HCT116 (cell line): ENCODE measurements around the gene DND1.

ENCODE experiments used
- CBX3 ChIP-seq: IDR thresholded peaks from 2 replicates; pipeline ENCODE4 v1.6.1; 2012; ENCODE audit warnings: low read depth
- CTCF ChIP-seq, 3 experiments: fragments of 200-600 bp in 1 of 3; sonication (generic) in 1 of 3; IDR thresholded peaks in 2 of 3; conservative IDR thresholded peaks in 1 of 3; 2 replicates each; pipeline ENCODE4 v1.5.1; 2012 to 2017; ENCODE audit warnings: low read depth in 2 of 3, low read length in 2 of 3, antibody characterized with exemption in 1 of 3, borderline replicate concordance in 1 of 3, control low read depth in 1 of 3, mild to moderate bottlenecking in 1 of 3, mixed read lengths in 1 of 3, mixed run types in 1 of 3, moderate library complexity in 1 of 3; ENCODE audit not compliant: insufficient read depth in 1 of 3
- EZH2 ChIP-seq: fragments of 200-600 bp; sonication (generic); IDR thresholded peaks from 2 replicates; pipeline ENCODE4 v1.6.1; 2017; ENCODE audit warnings: antibody characterized with exemption, mixed run types
- EZH2phosphoT487 ChIP-seq: fragments of 200-600 bp; IDR thresholded peaks from 2 replicates; pipeline ENCODE4 v1.6.1; 2018; ENCODE audit warnings: antibody characterized with exemption, borderline replicate concordance
- FOSL1 ChIP-seq: IDR thresholded peaks from 2 replicates; pipeline ENCODE4 v1.6.1; 2012; ENCODE audit warnings: low read depth
- MAX ChIP-seq: IDR thresholded peaks from 2 replicates; pipeline ENCODE4 v1.6.1; 2012
- POLR2A ChIP-seq: IDR thresholded peaks from 2 replicates; pipeline ENCODE4 v1.7.0; 2011; ENCODE audit warnings: borderline replicate concordance; ENCODE audit not compliant: insufficient read depth, insufficient read length; ENCODE audit errors: extremely low read depth
- POLR2AphosphoS5 ChIP-seq: IDR thresholded peaks from 2 replicates; pipeline ENCODE4 v1.6.1; 2011; ENCODE audit warnings: mild to moderate bottlenecking, low read depth, low read length, moderate library complexity
- REST ChIP-seq: IDR thresholded peaks from 2 replicates; pipeline ENCODE4 v1.6.1; 2012; ENCODE audit warnings: low read depth
- ZBTB33 ChIP-seq: IDR thresholded peaks from 2 replicates; pipeline ENCODE4 v1.6.1; 2011; ENCODE audit warnings: mild to moderate bottlenecking, low read length, moderate library complexity; ENCODE audit not compliant: insufficient replicate concordance; ENCODE audit errors: extremely low read depth
- ZFX ChIP-seq: fragments of 450-650 bp; IDR thresholded peaks from 2 replicates; pipeline ENCODE4 v1.6.1; 2017

- TF ChIP-seq POLR2A = no peak
- TF ChIP-seq CTCF (IDR thresholded peaks at IDR 0.05 in 2 of 3, conservative IDR thresholded peaks at IDR 0.05 in 1 of 3; ENCODE audit: borderline replicate concordance in 1 of 3, insufficient read depth in 1 of 3, low read depth in 2 of 3, low read length in 2 of 3) = no peak
- TF ChIP-seq FOSL1 = no peak
- TF ChIP-seq ZBTB33 = no peak
- TF ChIP-seq MAX = no peak
- no peak for TF ChIP-seq EZH2phosphoT487
- no peak for TF ChIP-seq EZH2
- no peak for TF ChIP-seq REST
- TF ChIP-seq POLR2AphosphoS5 = no peak
- TF ChIP-seq ZFX = no peak
- no peak for TF ChIP-seq CBX3
These were observed 37.8 kb downstream of the DND1 start for GRCh38 chr5:140635291-140636257.
